HepG2 (cell line): Measurements from ENCODE around the gene RHBDL1. TPM values are rescaled to one million over a fixed set of nuclear protein-coding genes. Genes with fewer than 3 reads are reported as not detected.

Experiments
- CERS6 ChIP-seq: sonication (generic); formaldehyde crosslinking; IDR thresholded peaks from 2 replicates; pipeline ENCODE4 v1.5.0; 2020; ENCODE audit warnings: missing genetic modification reagents
- ELF1 ChIP-seq: sonication (generic); formaldehyde crosslinking; IDR thresholded peaks from 2 replicates; pipeline ENCODE4 v1.4.0; 2020; ENCODE audit warnings: missing genetic modification reagents
- ESRRA ChIP-seq: sonication (generic); formaldehyde crosslinking; IDR thresholded peaks from 2 replicates; pipeline ENCODE4 v1.5.1; 2020; ENCODE audit warnings: mild to moderate bottlenecking, low read depth, missing genetic modification reagents
- HNRNPUL1 ChIP-seq: fragments of 200-400 bp; formaldehyde crosslinking; IDR thresholded peaks from 2 replicates; pipeline ENCODE4 v1.6.1; 2017; ENCODE audit warnings: low read depth, mild to moderate bottlenecking, low read length, moderate library complexity
- ISL2 ChIP-seq: sonication (generic); formaldehyde crosslinking; IDR thresholded peaks from 2 replicates; pipeline ENCODE4 v1.5.0; 2020; ENCODE audit warnings: missing genetic modification reagents
- JUND ChIP-seq: sonication (generic); formaldehyde crosslinking; IDR thresholded peaks from 2 replicates; pipeline ENCODE4 v1.8.0; 2022; ENCODE audit warnings: mild to moderate bottlenecking, missing genetic modification reagents
- KDM3A ChIP-seq: IDR thresholded peaks from 2 replicates; pipeline ENCODE4 v1.6.1; 2018; ENCODE audit warnings: low read depth, missing compliant biosample characterization
- PLRG1 ChIP-seq: fragments of 450-650 bp; conservative IDR thresholded peaks from 2 replicates; pipeline ENCODE4 v1.6.1; 2016
- RBM39 ChIP-seq: fragments of 200-400 bp; formaldehyde crosslinking; IDR thresholded peaks from one replicate; pipeline ENCODE4 v1.6.1; 2018; ENCODE audit warnings: antibody characterized with exemption, mild to moderate bottlenecking, low read depth, low read length; ENCODE audit not compliant: poor library complexity, severe bottlenecking
- SRSF9 ChIP-seq: fragments of 200-400 bp; formaldehyde crosslinking; IDR thresholded peaks from 2 replicates; pipeline ENCODE4 v1.6.1; 2018; ENCODE audit warnings: borderline replicate concordance, mild to moderate bottlenecking, low read depth, low read length; ENCODE audit not compliant: insufficient read depth, poor library complexity, severe bottlenecking
- WIZ ChIP-seq: sonication (generic); formaldehyde crosslinking; IDR thresholded peaks from 2 replicates; pipeline ENCODE4 v1.5.1; 2020; ENCODE audit warnings: mild to moderate bottlenecking, missing genetic modification reagents
- ZBTB37 ChIP-seq: sonication (generic); formaldehyde crosslinking; IDR thresholded peaks from 2 replicates; pipeline ENCODE4 v1.4.0; 2020; ENCODE audit warnings: mild to moderate bottlenecking, missing genetic modification reagents
- ZMAT3 ChIP-seq: sonication (generic); formaldehyde crosslinking; conservative IDR thresholded peaks from 2 replicates; pipeline ENCODE4 v1.7.0; 2021; ENCODE audit warnings: missing genetic modification reagents
- ZNF10 ChIP-seq: sonication (generic); formaldehyde crosslinking; IDR thresholded peaks from 2 replicates; pipeline ENCODE4 v1.4.0; 2020; ENCODE audit warnings: mild to moderate bottlenecking, low read depth, missing genetic modification reagents, borderline replicate concordance
- ZNF136 ChIP-seq: sonication (generic); formaldehyde crosslinking; IDR thresholded peaks from 2 replicates; pipeline ENCODE4 v1.8.1; 2022; ENCODE audit warnings: low read depth, mild to moderate bottlenecking, moderate library complexity, missing genetic modification reagents
- ZNF557 ChIP-seq: sonication (generic); formaldehyde crosslinking; IDR thresholded peaks from 2 replicates; pipeline ENCODE4 v1.4.0; 2020; ENCODE audit warnings: missing genetic modification reagents
- ZNF580 ChIP-seq: IDR thresholded peaks from 2 replicates; pipeline ENCODE4 v1.6.1; 2016; ENCODE audit warnings: low read depth, borderline replicate concordance
- ZNF772 ChIP-seq: sonication (generic); formaldehyde crosslinking; IDR thresholded peaks from 2 replicates; pipeline ENCODE4 v1.5.0; 2020; ENCODE audit warnings: mild to moderate bottlenecking, missing genetic modification reagents
- ZNF850 ChIP-seq: sonication (generic); formaldehyde crosslinking; conservative IDR thresholded peaks from 2 replicates; pipeline ENCODE4 v1.9.0; 2021; ENCODE audit warnings: mild to moderate bottlenecking, missing genetic modification reagents
- polyA plus RNA-seq, 8 experiments: library from polyadenylated mRNA; depleted of rRNA in 3 of 8; stranded (reverse) in 7 of 8; unstranded in 1 of 8; fragments of >200 nt; fragmentation: Illumina TruSeq in 4 of 8; extraction: Trizol in 4 of 8; gene quantifications; 2 replicates each; pipeline versions ENCODE4 v1.2.1 to v1.2.3, GENCODE V29; 2011 to 2016; ENCODE audit warnings: low read depth in 4 of 8, missing spikeins in 1 of 8, mixed read lengths in 1 of 8; ENCODE audit not compliant: insufficient read depth in 1 of 8
- total RNA-seq, 5 experiments: library from RNA; depleted of rRNA; stranded (reverse); fragments of >200 nt; fragmentation: Illumina TruSeq; extraction: Trizol; gene quantifications; 2 replicates each; pipeline ENCODE4 v1.2.3, GENCODE V29; 2016; ENCODE audit warnings: low read depth in 1 of 5
- TF ChIP-seq, protein P1 (sequence below): sonication (generic); formaldehyde crosslinking; IDR thresholded peaks from 2 replicates; pipeline ENCODE4 v1.9.0; 2021; ENCODE audit warnings: missing genetic modification reagents, mild to moderate bottlenecking, borderline replicate concordance
- TF ChIP-seq, protein P2 (sequence below): sonication (generic); formaldehyde crosslinking; IDR thresholded peaks from 2 replicates; pipeline ENCODE4 v1.8.0; 2022; ENCODE audit warnings: missing genetic modification reagents, mild to moderate bottlenecking, moderate library complexity, borderline replicate concordance
- TF ChIP-seq, protein P3 (sequence below): sonication (generic); formaldehyde crosslinking; IDR thresholded peaks from 2 replicates; pipeline ENCODE4 v1.4.0; 2020; ENCODE audit warnings: mild to moderate bottlenecking, missing genetic modification reagents, borderline replicate concordance

The RHBDL1 gene
- total and polyA plus RNA-seq, 2 of the 13 experiments (the other 11 are each of a cell fraction or from before 2014, with no cell fraction given): 1.8 to 3.8 TPM

DNA sequence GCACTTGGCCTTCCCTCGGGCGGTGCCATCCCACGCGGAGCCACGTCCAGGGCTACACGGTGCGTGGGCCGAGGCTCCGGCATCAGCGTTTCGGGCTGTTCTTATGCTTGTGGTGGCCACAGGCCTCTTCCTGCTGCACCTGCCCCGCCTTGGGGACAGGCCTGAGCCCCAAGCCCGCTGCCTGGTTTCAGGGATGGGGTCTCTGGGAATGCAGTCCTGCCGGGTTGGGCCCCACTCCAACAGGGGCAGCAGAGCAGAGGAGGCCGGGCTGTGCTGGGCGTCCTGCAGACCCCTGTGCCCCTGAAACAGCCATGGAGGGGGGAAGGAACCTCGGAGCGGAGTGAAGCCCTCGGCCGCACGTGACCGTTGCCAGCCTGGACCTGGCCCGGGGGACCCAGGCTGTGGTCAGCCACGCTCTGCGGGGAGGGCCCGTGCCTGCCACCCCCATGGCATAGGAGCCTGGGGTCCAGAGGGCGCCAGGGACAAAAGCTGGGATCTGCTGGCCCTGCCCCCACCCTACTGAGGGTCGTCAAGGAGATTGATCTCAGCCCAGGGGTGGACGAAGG is 45.1 kb upstream of the RHBDL1 start (continued):
- TF ChIP-seq SRSF9 (no peak), ZNF772 (no peak), RBM39 (no peak), HNRNPUL1 (no peak), ISL2 (CRISPR knock-in tag) (no peak), CERS6 (CRISPR knock-in tag) (no peak), ZNF557 (no peak), JUND (CRISPR knock-in tag) (no peak), PLRG1 (no peak), ESRRA (CRISPR knock-in tag) (no peak), KDM3A (CRISPR knock-in tag) (no peak), ZMAT3 (CRISPR knock-in tag) (no peak), ZBTB37 (CRISPR knock-in tag) (no peak), WIZ (no peak), ZNF850 (CRISPR knock-in tag) (no peak), ZNF136 (CRISPR knock-in tag) (no peak), ZNF10 (no peak), ELF1 (CRISPR knock-in tag) (no peak), ZNF580 (CRISPR knock-in tag) (no peak)
- TF ChIP-seq, protein P1, sequence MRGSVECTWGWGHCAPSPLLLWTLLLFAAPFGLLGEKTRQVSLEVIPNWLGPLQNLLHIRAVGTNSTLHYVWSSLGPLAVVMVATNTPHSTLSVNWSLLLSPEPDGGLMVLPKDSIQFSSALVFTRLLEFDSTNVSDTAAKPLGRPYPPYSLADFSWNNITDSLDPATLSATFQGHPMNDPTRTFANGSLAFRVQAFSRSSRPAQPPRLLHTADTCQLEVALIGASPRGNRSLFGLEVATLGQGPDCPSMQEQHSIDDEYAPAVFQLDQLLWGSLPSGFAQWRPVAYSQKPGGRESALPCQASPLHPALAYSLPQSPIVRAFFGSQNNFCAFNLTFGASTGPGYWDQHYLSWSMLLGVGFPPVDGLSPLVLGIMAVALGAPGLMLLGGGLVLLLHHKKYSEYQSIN (CRISPR knock-in tag): no peak
- TF ChIP-seq, protein P2, sequence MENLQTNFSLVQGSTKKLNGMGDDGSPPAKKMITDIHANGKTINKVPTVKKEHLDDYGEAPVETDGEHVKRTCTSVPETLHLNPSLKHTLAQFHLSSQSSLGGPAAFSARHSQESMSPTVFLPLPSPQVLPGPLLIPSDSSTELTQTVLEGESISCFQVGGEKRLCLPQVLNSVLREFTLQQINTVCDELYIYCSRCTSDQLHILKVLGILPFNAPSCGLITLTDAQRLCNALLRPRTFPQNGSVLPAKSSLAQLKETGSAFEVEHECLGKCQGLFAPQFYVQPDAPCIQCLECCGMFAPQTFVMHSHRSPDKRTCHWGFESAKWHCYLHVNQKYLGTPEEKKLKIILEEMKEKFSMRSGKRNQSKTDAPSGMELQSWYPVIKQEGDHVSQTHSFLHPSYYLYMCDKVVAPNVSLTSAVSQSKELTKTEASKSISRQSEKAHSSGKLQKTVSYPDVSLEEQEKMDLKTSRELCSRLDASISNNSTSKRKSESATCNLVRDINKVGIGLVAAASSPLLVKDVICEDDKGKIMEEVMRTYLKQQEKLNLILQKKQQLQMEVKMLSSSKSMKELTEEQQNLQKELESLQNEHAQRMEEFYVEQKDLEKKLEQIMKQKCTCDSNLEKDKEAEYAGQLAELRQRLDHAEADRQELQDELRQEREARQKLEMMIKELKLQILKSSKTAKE (CRISPR knock-in tag): no peak
- TF ChIP-seq, protein P3, sequence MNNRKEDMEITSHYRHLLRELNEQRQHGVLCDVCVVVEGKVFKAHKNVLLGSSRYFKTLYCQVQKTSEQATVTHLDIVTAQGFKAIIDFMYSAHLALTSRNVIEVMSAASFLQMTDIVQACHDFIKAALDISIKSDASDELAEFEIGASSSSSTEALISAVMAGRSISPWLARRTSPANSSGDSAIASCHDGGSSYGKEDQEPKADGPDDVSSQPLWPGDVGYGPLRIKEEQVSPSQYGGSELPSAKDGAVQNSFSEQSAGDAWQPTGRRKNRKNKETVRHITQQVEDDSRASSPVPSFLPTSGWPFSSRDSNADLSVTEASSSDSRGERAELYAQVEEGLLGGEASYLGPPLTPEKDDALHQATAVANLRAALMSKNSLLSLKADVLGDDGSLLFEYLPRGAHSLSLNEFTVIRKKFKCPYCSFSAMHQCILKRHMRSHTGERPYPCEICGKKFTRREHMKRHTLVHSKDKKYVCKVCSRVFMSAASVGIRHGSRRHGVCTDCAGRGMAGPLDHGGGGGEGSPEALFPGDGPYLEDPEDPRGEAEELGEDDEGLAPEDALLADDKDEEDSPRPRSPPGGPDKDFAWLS (CRISPR knock-in tag): no peak
